Activated CD8-positive, alpha-beta memory T cell treated with anti-CD3 and anti-CD28 coated beads for 48 hours (primary cell): Measurements from ENCODE around the gene SCFD2.
"Not testable (repeated sequence)": the region's sequence is repeated elsewhere in the genome, so short reads cannot be mapped to it uniquely, and the experiment has no call there.

Experiments used
- DNase-seq, 3 experiments: peaks; one replicate each; pipeline ENCODE4 v3.0.0-alpha.2; 2020; ENCODE audit warnings: low read depth in 2 of 3, low spot score in 2 of 3

Gene SCFD2

GRCh38 chr4:52840531-52841370 is 525.1 kb downstream of the SCFD2 start:
- no peak for DNase-seq

DNA sequence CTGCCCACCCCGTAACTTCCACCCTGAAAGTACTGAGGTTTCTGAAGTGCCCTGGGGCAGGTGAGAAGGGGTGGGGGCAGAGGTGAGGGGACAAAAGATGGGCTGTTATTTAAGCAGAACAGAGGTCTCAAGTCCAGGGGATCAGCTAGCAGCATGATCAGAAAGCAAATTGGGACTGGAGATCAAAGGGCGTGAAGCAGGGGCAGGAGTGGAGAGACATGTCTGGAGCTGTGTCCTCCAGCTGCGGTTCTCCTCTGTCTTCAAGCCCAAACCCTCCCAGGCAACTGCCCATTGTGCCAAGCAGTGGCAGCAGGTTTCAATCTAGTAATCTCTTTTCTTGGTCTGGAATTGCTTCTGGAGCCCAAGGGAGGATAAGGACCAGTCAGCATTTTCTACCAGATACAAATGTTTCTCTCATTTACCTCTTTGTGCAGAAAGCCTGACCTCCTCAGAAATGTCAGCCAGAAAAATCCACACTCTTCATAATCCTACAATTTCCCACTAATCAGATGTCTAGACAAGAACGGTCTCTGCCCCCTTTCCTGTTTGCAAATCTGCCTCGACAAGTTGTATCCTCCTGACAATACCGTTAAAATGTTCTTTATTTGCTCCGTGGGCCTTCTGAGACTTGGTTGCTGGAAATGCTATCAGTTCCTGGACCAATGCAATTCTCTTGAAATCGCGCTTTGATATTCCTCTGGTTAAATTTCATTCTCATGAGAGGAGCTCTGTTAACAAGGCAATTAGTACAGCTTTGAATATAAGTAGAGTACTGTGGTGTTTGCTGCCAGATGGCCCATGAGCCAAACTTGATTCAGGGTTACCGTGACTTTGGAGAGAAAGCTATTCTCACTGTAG is 526.9 kb downstream of the SCFD2 start:
- no peak for DNase-seq

DNA sequence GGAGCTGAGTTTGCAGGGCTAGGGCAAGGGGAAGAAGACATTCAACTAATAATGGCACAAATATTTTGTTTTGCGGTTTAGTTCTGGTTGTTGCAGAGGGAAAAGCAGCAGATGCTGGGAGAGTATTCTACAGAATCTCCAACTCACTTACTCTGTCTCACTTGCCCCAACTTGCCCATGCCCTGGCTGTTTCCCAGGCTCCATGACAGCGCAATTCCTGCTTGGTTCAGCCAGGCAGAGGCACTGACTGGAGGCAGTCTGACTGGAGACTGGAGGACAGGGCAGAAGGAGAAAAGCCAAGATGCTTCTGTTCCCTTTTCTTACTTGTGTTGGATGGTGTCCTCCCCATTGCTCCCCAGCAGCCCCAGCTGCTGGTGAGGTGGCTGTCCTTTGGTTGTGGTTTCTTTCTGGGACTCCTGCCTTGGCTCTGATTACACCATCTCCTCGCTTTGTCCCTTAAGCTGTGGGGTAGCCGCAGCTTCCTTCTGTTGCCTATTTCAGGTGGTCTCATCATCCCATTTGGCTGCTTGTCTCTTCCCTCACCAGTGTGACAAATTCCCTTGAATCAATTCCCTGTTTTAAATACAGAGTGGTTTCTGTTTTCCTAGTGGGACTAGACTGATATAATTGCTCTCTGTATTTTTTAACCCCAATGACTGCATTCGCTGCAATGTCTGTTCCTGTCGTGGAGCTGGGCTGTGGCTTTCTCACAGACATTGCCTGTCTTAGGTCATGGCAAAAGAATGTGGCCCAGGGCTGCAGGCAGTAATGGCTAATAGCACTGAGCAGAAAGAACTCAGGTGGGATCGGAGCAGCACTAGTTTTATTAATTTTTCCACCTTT is 527.9 kb downstream of the SCFD2 start:
- no peak for DNase-seq

DNA sequence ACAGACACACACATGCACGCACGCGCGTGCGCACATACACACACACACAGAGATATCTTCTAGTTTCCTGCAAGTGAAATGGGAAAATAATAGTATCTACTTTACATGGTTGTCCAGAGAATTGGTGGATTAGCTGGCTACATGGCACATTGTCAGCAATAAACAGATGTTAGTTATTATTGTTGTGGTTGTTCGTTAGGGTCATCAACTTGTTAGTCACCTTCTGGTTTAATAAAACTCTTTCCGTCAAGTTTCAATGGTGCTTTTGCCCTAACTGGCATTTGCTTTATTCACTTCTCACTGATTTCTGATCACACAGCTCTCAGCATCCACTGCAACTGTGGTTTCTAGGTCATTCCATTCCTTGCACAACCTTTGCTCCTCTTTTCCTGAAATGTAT is 529.2 kb downstream of the SCFD2 start:
- no peak for DNase-seq

DNA sequence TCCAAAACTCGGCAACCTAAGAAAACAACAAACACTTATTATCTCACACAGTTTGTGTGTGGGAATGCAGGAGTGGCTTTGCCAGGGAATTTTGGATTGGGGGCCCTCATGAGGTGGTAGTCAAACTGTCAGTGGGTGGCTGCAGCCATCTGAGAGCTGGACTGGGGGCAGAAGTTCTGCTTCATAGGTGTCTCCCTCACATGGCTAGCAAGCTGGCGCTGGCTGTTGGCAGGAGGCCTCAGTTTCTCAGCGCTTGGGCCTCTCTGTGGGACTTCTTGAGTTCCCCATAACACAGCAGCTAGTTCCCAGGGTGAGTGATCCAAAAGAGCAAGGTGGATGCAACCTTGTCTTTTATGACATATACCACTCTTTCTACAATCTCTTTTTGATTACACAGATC is 529.7 kb downstream of the SCFD2 start:
- no peak for DNase-seq

DNA sequence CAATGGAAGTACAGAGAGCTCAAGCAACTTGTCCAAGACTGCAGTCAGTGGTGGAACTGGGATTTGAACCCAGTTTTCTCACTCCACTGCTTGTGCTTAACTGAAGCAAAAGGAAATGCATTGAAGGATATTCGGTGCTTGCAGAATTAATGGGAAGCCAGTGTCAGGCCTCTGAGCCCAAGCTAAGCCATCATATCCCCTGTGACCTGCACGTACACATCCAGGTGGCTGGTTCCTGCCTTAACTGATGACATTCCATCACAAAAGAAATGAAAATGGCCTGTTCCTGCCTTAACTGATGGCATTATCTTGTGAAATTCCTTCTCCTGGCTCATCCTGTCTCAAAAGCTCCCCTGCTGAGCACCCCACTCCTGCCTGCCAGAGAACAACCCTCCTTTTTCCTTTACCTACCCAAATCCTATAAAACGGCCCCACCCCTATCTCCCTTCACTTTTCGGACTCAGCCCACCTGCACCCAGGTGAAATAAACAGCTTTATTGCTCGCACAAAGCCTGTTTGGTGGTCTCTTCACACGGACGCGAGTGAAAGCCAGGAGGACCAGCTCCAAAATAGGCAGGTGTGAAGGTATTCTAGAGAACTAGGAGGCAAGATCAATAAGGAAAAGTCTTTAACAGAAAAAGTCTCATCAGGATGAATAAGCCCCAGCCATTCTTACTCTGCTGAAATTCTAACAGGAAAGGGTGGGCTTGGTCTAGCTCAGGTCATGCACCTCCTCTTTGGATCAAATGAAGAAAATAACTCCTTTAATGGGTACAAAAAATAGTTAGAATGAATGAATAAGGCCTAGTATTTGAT is 531.0 kb downstream of the SCFD2 start:
- DNase-seq: not testable (repeated sequence)

DNA sequence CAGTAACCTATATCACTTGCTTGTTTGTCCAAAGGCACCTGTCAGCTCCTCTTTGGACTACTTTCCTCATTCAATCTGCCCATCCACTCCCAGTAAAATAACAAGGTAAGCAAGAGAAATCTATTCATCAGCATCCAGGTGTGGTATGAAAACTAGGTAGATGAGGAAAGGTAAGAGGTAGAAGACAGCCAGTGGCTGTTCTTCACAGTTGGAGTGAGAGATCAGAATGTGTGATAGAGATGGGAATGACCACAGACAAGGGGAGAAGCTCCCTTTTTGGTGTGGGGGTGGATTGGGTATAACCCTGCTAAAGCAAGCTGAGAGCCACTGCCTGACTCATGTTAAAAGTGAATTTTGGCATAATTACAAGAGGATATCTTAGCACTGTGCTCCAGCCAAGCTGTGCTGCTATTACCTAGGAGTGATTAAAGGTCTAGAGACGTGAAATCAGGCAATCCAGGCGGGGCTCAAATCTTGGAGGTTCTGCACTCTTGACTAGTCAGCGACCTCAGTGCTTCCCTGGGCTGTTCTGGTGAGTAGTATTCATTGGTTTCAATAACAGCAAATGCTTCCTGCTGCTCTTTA is 531.8 kb downstream of the SCFD2 start:
- no peak for DNase-seq

GRCh38 chr4:52825460-52826090 is 540.3 kb downstream of the SCFD2 start:
- DNase-seq: no peak

- DNase-seq: no peak
These were observed 541.0 kb downstream of the SCFD2 start for GRCh38 chr4:52824603-52825459.

GRCh38 chr4:52824270-52824602 is 541.6 kb downstream of the SCFD2 start:
- no peak for DNase-seq

- DNase-seq: no peak
These were observed 542.2 kb downstream of the SCFD2 start for GRCh38 chr4:52823702-52824092.
